OCI-LY7 (cell line): ENCODE data around the gene RAB11FIP4. TPM values are rescaled to one million over a fixed set of nuclear protein-coding genes. Genes with fewer than 3 reads are reported as not detected.
A peak's percentile ranks its signal among the peaks of the same experiment; 100 is the strongest.

Experiments used
- BruUV-seq: library from RNA; stranded (reverse); fragments of 400-500 nt; replicated peaks from 2 replicates; lab custom pipeline; 2021; lab: Mats Ljungman, UMichigan
- CTCF ChIA-PET: fragments of 300-600 bp; sonication (Branson Sonifier 250); formaldehyde crosslinking; loops from one replicate; lab custom pipeline; 2022; ENCODE audit warnings: antibody characterized with exemption; ENCODE audit not compliant: unreplicated experiment; lab: Charles Lee
- POLR2A ChIA-PET: fragments of 300-600 bp; sonication (Branson Sonifier 250); formaldehyde crosslinking; loops from one replicate; lab custom pipeline; 2022; ENCODE audit warnings: antibody characterized with exemption; lab: Charles Lee
- DNase-seq: peaks from one replicate; pipeline ENCODE4 v3.0.0-alpha.2; 2015; ENCODE audit warnings: low spot score
- H2AFZ ChIP-seq: fragments of 200-600 bp; sonication (generic), shearing (Covaris generic); 2 replicates; pipeline ENCODE4 v1.6.1; 2014; ENCODE audit warnings: mild to moderate bottlenecking, antibody characterized with exemption, low read length, moderate library complexity
- H3K27ac ChIP-seq: fragments of 200-600 bp; sonication (generic); 2 replicates; pipeline ENCODE4 v1.5.1; 2014; ENCODE audit warnings: mixed run types, low read depth, mild to moderate bottlenecking, moderate library complexity, low read length, inconsistent platforms; ENCODE audit not compliant: poor library complexity, severe bottlenecking
- H3K36me3 ChIP-seq: fragments of 200-600 bp; sonication (generic); 2 replicates; pipeline ENCODE4 v1.6.1; 2014; ENCODE audit warnings: mild to moderate bottlenecking, antibody characterized with exemption, low read length, moderate library complexity, mixed read lengths; ENCODE audit not compliant: insufficient read depth
- H3K4me1 ChIP-seq: fragments of 200-600 bp; sonication (generic); 2 replicates; pipeline ENCODE4 v1.5.1; 2014; ENCODE audit warnings: mild to moderate bottlenecking, low read length; ENCODE audit not compliant: insufficient read depth, poor library complexity, severe bottlenecking
- H3K4me2 ChIP-seq: fragments of 200-600 bp; sonication (generic); 2 replicates; pipeline ENCODE4 v1.6.1; 2014; ENCODE audit warnings: mild to moderate bottlenecking, low read length
- H3K4me3 ChIP-seq: fragments of 200-600 bp; sonication (generic); 2 replicates; pipeline ENCODE4 v1.5.1; 2014; ENCODE audit warnings: mild to moderate bottlenecking, low read depth, low read length; ENCODE audit not compliant: poor library complexity, severe bottlenecking
- H3K79me2 ChIP-seq: fragments of 200-600 bp; sonication (generic); 2 replicates; pipeline ENCODE4 v1.6.1; 2016; ENCODE audit warnings: low read depth, mild to moderate bottlenecking, low read length, moderate library complexity, mixed read lengths; ENCODE audit not compliant: insufficient read depth
- H3K9me2 ChIP-seq: fragments of 200-600 bp; sonication (generic); 2 replicates; pipeline ENCODE4 v1.6.1; 2016; ENCODE audit warnings: mild to moderate bottlenecking, low read length, mixed read lengths; ENCODE audit not compliant: insufficient read depth
- H3K9me3 ChIP-seq: fragments of 200-600 bp; sonication (generic); 2 replicates; pipeline ENCODE4 v1.6.1; 2014; ENCODE audit warnings: mild to moderate bottlenecking, mixed run types, low read length, mixed read lengths
- H4K20me1 ChIP-seq: fragments of 200-600 bp; sonication (generic); 2 replicates; pipeline ENCODE4 v1.6.1; 2014; ENCODE audit warnings: mild to moderate bottlenecking, antibody characterized with exemption, low read length, moderate library complexity, mixed read lengths; ENCODE audit not compliant: insufficient read depth
- CTCF ChIP-seq: fragments of 200-600 bp; sonication (generic); conservative IDR thresholded peaks from 2 replicates; pipeline ENCODE4 v1.5.1; 2014; ENCODE audit warnings: mild to moderate bottlenecking, antibody characterized with exemption, low read length, moderate library complexity, mixed read lengths
- EZH2phosphoT487 ChIP-seq: fragments of 200-600 bp; sonication (generic); IDR thresholded peaks from 2 replicates; pipeline ENCODE4 v1.6.1; 2018; ENCODE audit warnings: low read depth, borderline replicate concordance, mild to moderate bottlenecking, mixed run types, antibody characterized with exemption, low read length, moderate library complexity, mixed read lengths
- intact Hi-C: fragments of 100-400 bp; cut with micrococcal nuclease; formaldehyde crosslinking; loops from one replicate; pipeline ENCODE4 v1.10.0; 2022; ENCODE audit not compliant: unreplicated experiment
- total RNA-seq, 2 experiments: library from RNA; depleted of rRNA in 1 of 2; stranded (reverse); fragments of >200 nt in 1 of 2; shearing (Covaris generic) in 1 of 2; gene quantifications; 2 replicates each; pipeline ENCODE4 v1.2.3, GENCODE V29; 2014 to 2022

The RAB11FIP4 gene
- total RNA-seq, 2 experiments from 2014 or later, result 5.8 to 15.0 TPM

DNA sequence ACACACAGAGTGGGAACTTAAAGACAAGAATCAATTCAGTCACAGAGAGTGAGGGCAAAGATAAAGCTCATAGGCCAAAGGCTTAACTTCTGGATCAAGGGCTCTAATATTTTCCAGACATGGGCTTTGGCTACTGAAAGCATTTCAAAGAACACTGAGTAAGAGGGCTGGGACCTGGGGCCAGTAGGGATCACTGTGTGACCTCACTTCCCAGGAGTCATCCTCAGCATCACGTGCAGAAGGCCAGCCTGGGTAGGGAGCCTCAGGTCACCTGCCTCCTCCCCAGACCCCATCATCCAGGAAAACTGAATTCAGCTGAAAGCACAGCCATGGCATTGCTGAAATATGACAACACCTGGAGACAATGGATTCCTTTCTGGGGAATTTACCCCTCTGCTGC lies 163.5 kb downstream of the RAB11FIP4 start:
- Histone ChIP-seq H3K9me2 (no peaks in the 10 kb centered on the region), H3K36me3 (no peaks in the 10 kb centered on the region), H4K20me1 (no peaks in the 10 kb centered on the region), H3K4me1 (peaks cover 29% of the 10 kb centered on the region), H2AFZ (no peak overlapping the region), H3K4me2 (0 out of 2 replicates have a peak overlapping the region, but pooled peaks have one; percentile 36), H3K79me2 (no peaks in the 10 kb centered on the region), H3K4me3 (no peak overlapping the region), H3K27ac (no peak overlapping the region), H3K9me3 (no peaks in the 10 kb centered on the region)
- no peak for DNase-seq
- POLR2A ChIA-PET, result interaction anchor here (0.5 to 1.5 kb wide), 2 partner anchors 20 to 127 kb away, joined by 4 to 7 read pairs; no protein-coding TSS in a partner anchor
- CTCF ChIA-PET, result no interaction called here
- BruUV-seq, result no TSS peak
- intact Hi-C loops, result loop anchor here (5.0 kb wide), 1 partner anchor 347 kb away; the partner anchor contains the start of gene UTP6
- TF ChIP-seq CTCF (no peak), EZH2phosphoT487 (no peak)

DNA sequence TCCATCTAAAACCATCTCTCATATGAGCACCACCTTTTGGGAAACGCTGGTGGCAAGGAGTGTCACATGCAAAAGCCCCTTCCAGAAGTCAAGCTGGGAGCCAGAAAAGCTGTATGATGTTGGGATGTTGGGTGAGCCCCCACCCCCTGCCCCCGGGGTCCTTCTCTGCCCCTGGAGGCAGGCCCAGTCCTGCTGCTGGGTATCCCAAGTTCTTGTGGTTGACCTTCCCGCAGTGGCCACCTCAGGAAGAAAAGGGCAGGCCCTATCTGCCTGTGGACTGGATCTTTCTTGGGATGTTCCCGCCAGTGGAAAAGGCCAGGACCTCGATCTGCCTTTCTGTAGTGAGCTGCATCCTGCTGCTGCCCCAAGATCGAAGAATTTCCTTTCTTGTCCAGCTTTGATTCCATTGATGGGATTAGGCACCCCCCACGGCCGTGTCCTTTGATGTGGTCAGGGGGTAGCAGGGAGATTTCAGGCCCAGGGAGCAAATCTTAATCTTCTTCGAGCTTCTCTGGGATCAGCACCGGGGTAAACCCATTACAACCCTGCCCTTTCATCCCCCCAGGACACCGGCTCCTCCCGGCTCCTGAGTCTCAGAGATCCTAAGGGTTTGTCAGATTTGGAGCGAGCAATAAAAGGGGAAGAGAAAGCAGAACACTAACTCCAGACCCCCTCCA lies 165.6 kb downstream of the RAB11FIP4 start:
- ChIA-PET POLR2A (interaction anchor here (0.7 to 2.0 kb wide), 3 partner anchors 22 to 298 kb away, joined by 3 to 14 read pairs (median 4); no protein-coding TSS in a partner anchor), CTCF (no interaction called here)
- Histone ChIP-seq H3K36me3 (no peaks in the 10 kb centered on the region), H2AFZ (no peak overlapping the region), H3K4me3 (no peak overlapping the region), H4K20me1 (no peaks in the 10 kb centered on the region), H3K27ac (no peak overlapping the region), H3K4me1 (peaks cover 38% of the 10 kb centered on the region), H3K79me2 (no peaks in the 10 kb centered on the region), H3K9me3 (no peaks in the 10 kb centered on the region), H3K9me2 (no peaks in the 10 kb centered on the region), H3K4me2 (no peak overlapping the region)
- TF ChIP-seq EZH2phosphoT487 (no peak), CTCF (no peak)
- intact Hi-C loops, result loop anchor here (5.0 kb wide), 1 partner anchor 345 kb away; the partner anchor contains the start of gene UTP6
- no TSS peak for BruUV-seq
- DNase-seq, result no peak
